Measurements from ENCODE around the gene NPAS2. TPM values are rescaled to one million over a fixed set of nuclear protein-coding genes. Genes with fewer than 3 reads are reported as not detected.

The NPAS2 gene, protein sequence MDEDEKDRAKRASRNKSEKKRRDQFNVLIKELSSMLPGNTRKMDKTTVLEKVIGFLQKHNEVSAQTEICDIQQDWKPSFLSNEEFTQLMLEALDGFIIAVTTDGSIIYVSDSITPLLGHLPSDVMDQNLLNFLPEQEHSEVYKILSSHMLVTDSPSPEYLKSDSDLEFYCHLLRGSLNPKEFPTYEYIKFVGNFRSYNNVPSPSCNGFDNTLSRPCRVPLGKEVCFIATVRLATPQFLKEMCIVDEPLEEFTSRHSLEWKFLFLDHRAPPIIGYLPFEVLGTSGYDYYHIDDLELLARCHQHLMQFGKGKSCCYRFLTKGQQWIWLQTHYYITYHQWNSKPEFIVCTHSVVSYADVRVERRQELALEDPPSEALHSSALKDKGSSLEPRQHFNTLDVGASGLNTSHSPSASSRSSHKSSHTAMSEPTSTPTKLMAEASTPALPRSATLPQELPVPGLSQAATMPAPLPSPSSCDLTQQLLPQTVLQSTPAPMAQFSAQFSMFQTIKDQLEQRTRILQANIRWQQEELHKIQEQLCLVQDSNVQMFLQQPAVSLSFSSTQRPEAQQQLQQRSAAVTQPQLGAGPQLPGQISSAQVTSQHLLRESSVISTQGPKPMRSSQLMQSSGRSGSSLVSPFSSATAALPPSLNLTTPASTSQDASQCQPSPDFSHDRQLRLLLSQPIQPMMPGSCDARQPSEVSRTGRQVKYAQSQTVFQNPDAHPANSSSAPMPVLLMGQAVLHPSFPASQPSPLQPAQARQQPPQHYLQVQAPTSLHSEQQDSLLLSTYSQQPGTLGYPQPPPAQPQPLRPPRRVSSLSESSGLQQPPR
- total RNA-seq: 10 to 100 TPM; 24.2 to 45.8 TPM

GRCh38 chr2:100819370-100820272 lies at the start of gene NPAS2:
Gene NPAS2 (plus strand): TSS chr2:100820139. CDS start chr2:100904755, 84,616 bp downstream.
- TF ChIP-seq POLR2AphosphoS5 (IDR thresholded peaks at IDR 0.05) (no peak), POLR2A (IDR thresholded peaks at IDR 0.05) (no peak)
- TF ChIP-seq, protein P1, sequence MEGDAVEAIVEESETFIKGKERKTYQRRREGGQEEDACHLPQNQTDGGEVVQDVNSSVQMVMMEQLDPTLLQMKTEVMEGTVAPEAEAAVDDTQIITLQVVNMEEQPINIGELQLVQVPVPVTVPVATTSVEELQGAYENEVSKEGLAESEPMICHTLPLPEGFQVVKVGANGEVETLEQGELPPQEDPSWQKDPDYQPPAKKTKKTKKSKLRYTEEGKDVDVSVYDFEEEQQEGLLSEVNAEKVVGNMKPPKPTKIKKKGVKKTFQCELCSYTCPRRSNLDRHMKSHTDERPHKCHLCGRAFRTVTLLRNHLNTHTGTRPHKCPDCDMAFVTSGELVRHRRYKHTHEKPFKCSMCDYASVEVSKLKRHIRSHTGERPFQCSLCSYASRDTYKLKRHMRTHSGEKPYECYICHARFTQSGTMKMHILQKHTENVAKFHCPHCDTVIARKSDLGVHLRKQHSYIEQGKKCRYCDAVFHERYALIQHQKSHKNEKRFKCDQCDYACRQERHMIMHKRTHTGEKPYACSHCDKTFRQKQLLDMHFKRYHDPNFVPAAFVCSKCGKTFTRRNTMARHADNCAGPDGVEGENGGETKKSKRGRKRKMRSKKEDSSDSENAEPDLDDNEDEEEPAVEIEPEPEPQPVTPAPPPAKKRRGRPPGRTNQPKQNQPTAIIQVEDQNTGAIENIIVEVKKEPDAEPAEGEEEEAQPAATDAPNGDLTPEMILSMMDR (IDR thresholded peaks at IDR 0.05): no peak
- intact Hi-C loops (cut with DNase I): loop anchor here (5.0 kb wide), 2 partner anchors 87 to 163 kb away; no protein-coding TSS in a partner anchor
- no peaks in the 10 kb centered on the region for H3K9me3 ChIP-seq
- peak; percentile 51 for DNase-seq (ENCODE audit: low spot score)
- peak within 1 kb of the TSS; percentile 88 for H3K27ac ChIP-seq
- under 1% methylated on average over 87 of the region's 91 CpGs for WGBS
- no peaks in the 10 kb centered on the region for H3K27me3 ChIP-seq (replicated peaks; ENCODE audit: insufficient read depth)
- no peaks in the 10 kb centered on the region for H3K36me3 ChIP-seq
- H3K4me1 ChIP-seq (replicated peaks): no peaks in the 10 kb centered on the region
- H3K4me3 ChIP-seq: peak within 1 kb of the TSS; percentile 72 to 74

DNA sequence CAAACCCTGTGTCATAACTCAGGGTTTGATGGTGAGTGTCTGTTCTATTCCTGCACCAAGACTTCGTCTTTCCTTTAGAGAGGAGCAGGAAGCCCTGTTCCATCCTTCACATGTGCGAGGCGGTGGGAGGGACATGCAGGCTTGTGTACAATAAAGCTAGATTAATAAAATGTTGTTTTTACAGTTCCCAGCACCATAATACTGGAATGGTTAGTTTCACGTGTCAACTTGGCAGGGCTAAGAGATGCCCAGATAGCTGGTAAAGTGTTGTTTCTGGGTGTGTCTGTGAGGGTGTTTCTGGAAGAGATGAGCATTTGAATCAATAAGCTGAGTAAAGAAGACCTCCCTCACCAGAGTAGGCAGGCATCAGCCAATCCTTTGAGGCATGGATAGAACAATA lies 48.8 kb upstream of the NPAS2 start:
- H3K36me3 ChIP-seq: no peaks in the 10 kb centered on the region
- no peak overlapping the region for H3K27ac ChIP-seq
- TF ChIP-seq, protein P1 (IDR thresholded peaks at IDR 0.05): no peak
- TF ChIP-seq POLR2AphosphoS5 (IDR thresholded peaks at IDR 0.05): peak; percentile 91
- no peaks in the 10 kb centered on the region for H3K27me3 ChIP-seq (replicated peaks; ENCODE audit: insufficient read depth)
- 46% methylated on average over 4 of the region's 4 CpGs for WGBS
- H3K9me3 ChIP-seq: no peaks in the 10 kb centered on the region
- intact Hi-C loops (cut with DNase I): no loop called here
- no peaks in the 10 kb centered on the region for H3K4me1 ChIP-seq (replicated peaks)
- peak; percentile 52 for DNase-seq (ENCODE audit: low spot score)
- H3K4me3 ChIP-seq: no peak overlapping the region

DNA sequence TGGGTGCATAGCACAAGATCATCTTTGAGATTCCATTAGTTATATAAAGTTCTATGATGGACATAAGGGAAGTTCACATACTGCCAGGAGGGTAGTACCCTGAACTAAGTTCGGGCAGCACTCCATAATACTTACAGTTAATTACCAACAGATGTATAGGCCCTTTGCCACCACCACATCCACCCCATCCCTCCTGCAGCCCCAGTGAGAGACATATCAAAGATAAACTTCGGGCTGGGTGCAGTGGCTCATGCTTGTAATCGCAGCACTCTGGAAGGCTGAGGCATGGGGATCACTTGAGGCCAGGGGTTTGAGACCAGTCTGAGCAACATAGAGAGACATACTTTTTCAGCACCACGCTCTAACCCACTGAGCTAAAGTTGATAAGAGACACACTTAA lies 46.4 kb upstream of the NPAS2 start:
- intact Hi-C loops (cut with DNase I): no loop called here
- DNase-seq (ENCODE audit: low spot score): no peak
- Histone ChIP-seq H3K4me1 (replicated peaks) (no peaks in the 10 kb centered on the region), H3K27ac (no peak overlapping the region), H3K36me3 (no peaks in the 10 kb centered on the region), H3K27me3 (replicated peaks; ENCODE audit: insufficient read depth) (no peaks in the 10 kb centered on the region), H3K4me3 (no peak overlapping the region), H3K9me3 (no peaks in the 10 kb centered on the region)
- 92% methylated on average over 4 of the region's 4 CpGs for WGBS
- TF ChIP-seq POLR2A (IDR thresholded peaks at IDR 0.05) (no peak), POLR2AphosphoS5 (IDR thresholded peaks at IDR 0.05) (no peak)
- TF ChIP-seq, protein P1 (IDR thresholded peaks at IDR 0.05): no peak

- Histone ChIP-seq H3K4me1 (replicated peaks) (no peaks in the 10 kb centered on the region), H3K9me3 (no peaks in the 10 kb centered on the region), H3K36me3 (no peaks in the 10 kb centered on the region), H3K27ac (no peak overlapping the region), H3K27me3 (replicated peaks; ENCODE audit: insufficient read depth) (no peaks in the 10 kb centered on the region), H3K4me3 (no peak overlapping the region)
- TF ChIP-seq POLR2A (IDR thresholded peaks at IDR 0.05): no peak
- TF ChIP-seq POLR2AphosphoS5 (IDR thresholded peaks at IDR 0.05): no peak
- TF ChIP-seq, protein P1 (IDR thresholded peaks at IDR 0.05): no peak
- intact Hi-C loops (cut with DNase I): no loop called here
- no peak for DNase-seq (ENCODE audit: low spot score)
These were observed 43.5 kb upstream of the NPAS2 start for GRCh38 chr2:100776445-100776844.
